ENCODE data around the gene GKN2.

GKN2 gene

GRCh38 chr2:68970566-68971265 lies 18.0 kb upstream of the GKN2 start:
- Mint-ChIP-seq H3K27me3 (ENCODE audit: low read depth, poor library complexity) (peaks cover 11% of the 10 kb centered on the region), H3K9me3 (no peaks in the 10 kb centered on the region), H3K36me3 (ENCODE audit: low read depth) (no peaks in the 10 kb centered on the region), H3K4me3 (no peak overlapping the region), H3K27ac (no peak overlapping the region), H3K4me1 (no peaks in the 10 kb centered on the region)
- TF ChIP-seq CTCF (IDR thresholded peaks at IDR 0.05), result no peak
- DNase-seq, result no peak

GRCh38 chr2:68969736-68970490 lies 17.2 kb upstream of the GKN2 start:
- Mint-ChIP-seq H3K27ac (no peak overlapping the region), H3K27me3 (ENCODE audit: low read depth, poor library complexity) (peaks cover 11% of the 10 kb centered on the region), H3K4me1 (no peaks in the 10 kb centered on the region), H3K4me3 (no peak overlapping the region), H3K9me3 (no peaks in the 10 kb centered on the region), H3K36me3 (ENCODE audit: low read depth) (no peaks in the 10 kb centered on the region)
- no peak for TF ChIP-seq CTCF (IDR thresholded peaks at IDR 0.05)
- DNase-seq, result no peak

GRCh38 chr2:68968221-68968620 lies 15.5 kb upstream of the GKN2 start:
- Mint-ChIP-seq H3K27me3 (ENCODE audit: low read depth, poor library complexity) (peaks cover 15% of the 10 kb centered on the region), H3K4me1 (no peaks in the 10 kb centered on the region), H3K9me3 (no peaks in the 10 kb centered on the region), H3K4me3 (no peak overlapping the region), H3K27ac (no peak overlapping the region), H3K36me3 (ENCODE audit: low read depth) (no peaks in the 10 kb centered on the region)
- no peak for TF ChIP-seq CTCF (IDR thresholded peaks at IDR 0.05)
- DNase-seq, result no peak

- H3K36me3 Mint-ChIP-seq (ENCODE audit: low read depth), result no peaks in the 10 kb centered on the region
- no peak overlapping the region for H3K27ac Mint-ChIP-seq
These were observed 11.6 kb upstream of the GKN2 start for GRCh38 chr2:68964282-68964681.

GRCh38 chr2:68961380-68961779 lies 8.7 kb upstream of the GKN2 start:
- Mint-ChIP-seq H3K36me3 (ENCODE audit: low read depth) (no peaks in the 10 kb centered on the region), H3K27me3 (ENCODE audit: low read depth, poor library complexity) (peaks cover 9% of the 10 kb centered on the region), H3K4me3 (no peak overlapping the region), H3K4me1 (no peaks in the 10 kb centered on the region), H3K27ac (no peak overlapping the region), H3K9me3 (no peaks in the 10 kb centered on the region)
- TF ChIP-seq CTCF (IDR thresholded peaks at IDR 0.05), result no peak
- DNase-seq, result no peak

More at GRCh38 chr2:68964282-68964681, 11.6 kb upstream of the GKN2 start:
- no peaks in the 10 kb centered on the region for H3K4me1 Mint-ChIP-seq
- no peak for TF ChIP-seq CTCF (IDR thresholded peaks at IDR 0.05)
- H3K4me3 Mint-ChIP-seq, result no peak overlapping the region
- peaks cover 11% of the 10 kb centered on the region for H3K27me3 Mint-ChIP-seq (ENCODE audit: low read depth, poor library complexity)
- no peak for DNase-seq
- H3K9me3 Mint-ChIP-seq, result no peaks in the 10 kb centered on the region
